Measurements from ENCODE around the gene ZNF106. TPM values are rescaled to one million over a fixed set of nuclear protein-coding genes. Genes with fewer than 3 reads are reported as not detected.

The ZNF106 gene
- polyA plus RNA-seq, 12 donors = 126 to 1,152 (median 271) TPM

DNA sequence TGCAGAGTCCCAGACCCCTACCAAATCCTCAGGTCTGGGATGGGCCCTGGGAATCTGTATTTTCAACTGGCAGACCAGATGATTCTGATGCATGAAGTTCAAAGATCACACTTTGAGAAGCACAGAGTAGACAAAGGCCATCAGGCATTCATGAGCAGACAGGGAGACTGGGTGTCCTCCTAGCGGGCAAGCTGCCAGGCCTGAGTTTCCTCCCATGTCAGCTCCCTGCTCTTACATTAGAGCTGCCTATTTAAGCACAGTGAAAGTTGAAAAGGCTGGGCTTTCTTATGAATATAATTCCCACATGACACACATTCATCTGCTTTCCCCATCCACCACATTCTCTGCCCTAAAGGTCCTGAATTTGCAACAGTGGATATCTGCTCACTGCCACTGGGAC is 117.7 kb downstream of the ZNF106 start:
- no peak for DNase-seq

DNA sequence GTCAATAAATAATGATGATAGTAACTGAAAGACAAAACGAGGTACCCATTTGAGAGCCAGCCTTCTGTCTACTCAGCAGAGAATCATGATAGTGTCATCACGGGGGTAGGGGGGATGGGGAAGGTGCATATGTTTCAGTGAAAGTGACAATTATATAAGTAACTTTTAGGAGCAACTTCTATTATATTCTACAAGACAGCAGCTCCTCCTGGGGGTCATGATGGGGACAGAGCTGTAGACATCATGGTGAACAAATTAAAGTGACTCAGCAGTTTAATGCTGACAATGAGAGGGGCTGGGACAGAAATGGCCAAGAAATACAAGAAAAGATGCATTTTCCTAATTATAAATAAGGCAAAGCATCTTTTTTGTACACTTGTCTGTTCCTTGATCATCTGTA is 119.8 kb downstream of the ZNF106 start:
- no peak for DNase-seq

DNA sequence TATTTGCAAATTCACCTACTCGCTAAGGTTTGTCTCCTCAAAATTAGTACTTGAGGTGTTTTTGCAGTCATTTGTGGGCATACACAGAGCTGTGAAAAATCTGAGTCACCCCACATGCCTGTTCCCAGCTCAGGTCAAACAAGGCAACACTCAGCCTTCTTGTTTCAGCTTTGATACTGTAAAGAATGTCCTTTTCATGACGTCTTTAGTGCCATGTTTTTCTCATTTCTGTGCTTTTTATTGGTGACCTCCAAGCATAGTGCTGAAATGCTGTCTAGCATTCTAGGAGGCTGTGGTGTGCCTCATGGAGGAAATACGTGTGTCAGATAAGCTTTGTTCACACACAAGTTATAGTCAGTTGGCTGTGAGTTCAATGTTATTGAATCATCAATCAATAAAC is 122.8 kb downstream of the ZNF106 start:
- no peak for DNase-seq

DNA sequence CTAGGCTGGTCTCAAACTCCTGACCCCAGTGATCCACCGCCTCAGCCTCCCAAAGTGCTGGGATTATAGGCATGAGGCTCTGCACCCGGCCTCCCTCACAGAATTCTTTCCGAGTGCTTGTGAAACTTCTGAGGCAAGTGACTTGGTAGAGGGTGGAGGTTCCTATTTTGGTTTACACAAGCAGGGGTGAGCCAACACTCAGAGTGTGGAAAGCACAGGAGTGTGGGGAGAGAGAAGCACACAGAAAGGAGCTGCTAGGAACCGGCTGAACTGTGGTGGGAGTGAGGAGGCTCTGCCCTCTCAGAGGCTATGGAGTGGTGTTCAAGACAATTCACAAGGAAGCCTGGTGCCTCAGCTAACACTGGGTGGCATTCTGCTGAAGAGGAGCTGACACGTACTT is 123.9 kb downstream of the ZNF106 start:
- no peak for DNase-seq

DNA sequence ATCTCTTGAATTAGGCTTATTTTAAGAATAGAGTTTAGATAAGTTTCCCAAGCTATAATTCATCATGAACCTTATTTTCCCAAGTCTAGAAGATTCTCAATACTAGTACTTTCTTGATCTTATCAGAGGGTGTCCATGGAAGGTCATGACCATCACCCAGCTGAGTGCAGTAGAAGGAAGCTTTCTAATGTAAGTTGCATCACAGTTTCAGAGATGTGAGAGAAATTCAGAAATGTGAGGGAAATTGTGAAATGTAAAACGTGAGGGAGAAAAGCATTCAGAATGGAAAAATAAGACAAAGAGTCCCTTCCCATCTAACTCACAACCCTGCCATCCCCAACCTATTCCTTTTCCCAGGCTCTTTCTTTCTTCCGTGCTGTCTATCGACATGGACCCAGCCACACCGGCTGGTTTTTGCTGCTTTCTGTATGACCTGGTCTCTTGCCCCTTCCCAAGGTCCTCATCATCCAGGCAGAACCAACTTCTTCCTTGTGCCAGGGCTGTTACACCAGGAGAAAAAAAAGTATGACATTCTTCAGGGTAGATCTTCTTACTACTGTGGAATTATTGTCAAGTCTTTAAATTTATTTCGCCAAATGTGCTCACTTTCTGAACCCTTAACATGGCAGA is 124.9 kb downstream of the ZNF106 start:
- no peak for DNase-seq

- no peak for DNase-seq
These were observed 126.4 kb downstream of the ZNF106 start for GRCh38 chr15:42364529-42364928.

- no peak for DNase-seq
These were observed 127.0 kb downstream of the ZNF106 start for GRCh38 chr15:42363942-42364341.

- no peak for DNase-seq
These were observed 127.5 kb downstream of the ZNF106 start for GRCh38 chr15:42363487-42363886.

Other genes starting within 250 kb of the ZNF106 start
- gene GANC, start 217.9 kb downstream of the ZNF106 start, polyA plus RNA-seq (ENCODE audit: insufficient read length in 12 of 12) = 10 to 100 TPM in 11 of 12 donors, not detected in 1; 13.9 to 24.9 (median 17.8) TPM
- gene TMEM87A, start 217.7 kb downstream of the ZNF106 start, polyA plus RNA-seq (ENCODE audit: insufficient read length in 12 of 12) = 10 to 100 TPM in 11 of 12 donors, not detected in 1; 35.9 to 50.9 (median 43.7) TPM
- 100 to 1,000 TPM; 137 to 558 (median 340) TPM for gene CAPN3, start 131.6 kb downstream of the ZNF106 start, polyA plus RNA-seq (ENCODE audit: insufficient read length in 12 of 12)
- 100 to 1,000 TPM in 1 of 12 donors, 10 to 100 TPM in 10, not detected in 1; 49.2 to 100 (median 63.7) TPM for gene SNAP23, start 4.5 kb upstream of the ZNF106 start, polyA plus RNA-seq (ENCODE audit: insufficient read length in 12 of 12)
- 10 to 100 TPM in 11 of 12 donors, not detected in 1; 13.6 to 27.5 (median 16.9) TPM for gene LRRC57, start 57.7 kb upstream of the ZNF106 start, polyA plus RNA-seq (ENCODE audit: insufficient read length in 12 of 12)
- 10 to 100 TPM in 11 of 12 donors, not detected in 1; 14.4 to 24.6 (median 20.8) TPM for gene HAUS2, start 57.7 kb upstream of the ZNF106 start, polyA plus RNA-seq (ENCODE audit: insufficient read length in 12 of 12)
- gene STARD9, start 84.5 kb upstream of the ZNF106 start, polyA plus RNA-seq (ENCODE audit: insufficient read length in 12 of 12) = 10 to 100 TPM in 11 of 12 donors, not detected in 1; 13.1 to 29.1 (median 16.0) TPM
- 10 to 100 TPM in 11 of 12 donors, not detected in 1; 12.5 to 25.9 (median 16.1) TPM for gene CDAN1, start 246.0 kb upstream of the ZNF106 start, polyA plus RNA-seq (ENCODE audit: insufficient read length in 12 of 12)